HL-60 (cell line): ENCODE measurements around the gene GAREM1.

ENCODE experiments used
- DNase-seq, 2 experiments: peaks; one replicate each; pipeline ENCODE4 v3.0.0-alpha.2; 2010 to 2020; ENCODE audit warnings: low read depth in 1 of 2, low spot score in 1 of 2
- H3K27ac ChIP-seq: fragments of 250-450 bp; sonication (Bioruptor Pico); replicated peaks from 2 replicates; pipeline ENCODE4 v1.5.1; 2020; ENCODE audit warnings: mild to moderate bottlenecking, moderate library complexity
- H3K27me3 ChIP-seq: fragments of 250-450 bp; sonication (Bioruptor Pico); 2 replicates; pipeline ENCODE4 v1.5.1; 2021; ENCODE audit warnings: mild to moderate bottlenecking, moderate library complexity; ENCODE audit not compliant: insufficient read depth, poor library complexity, severe bottlenecking
- H3K4me3 ChIP-seq: replicated peaks from 2 replicates; pipeline ENCODE4 v1.5.1; 2011; ENCODE audit warnings: mild to moderate bottlenecking, control low read depth, low read length; ENCODE audit not compliant: insufficient read depth
- GABPA ChIP-seq: IDR thresholded peaks from 2 replicates; pipeline ENCODE4 v1.6.1; 2012; ENCODE audit warnings: low read depth
- POLR2AphosphoS5 ChIP-seq: IDR thresholded peaks from 2 replicates; pipeline ENCODE4 v1.6.1; 2012; ENCODE audit warnings: low read depth
- REST ChIP-seq: IDR thresholded peaks from 2 replicates; pipeline ENCODE4 v1.6.1; 2012; ENCODE audit warnings: low read depth; ENCODE audit not compliant: insufficient replicate concordance
- SPI1 ChIP-seq: IDR thresholded peaks from 2 replicates; pipeline ENCODE4 v1.6.1; 2012; ENCODE audit warnings: low read depth, mild to moderate bottlenecking, borderline replicate concordance
- TF ChIP-seq, protein P1 (sequence below): IDR thresholded peaks from one replicate; pipeline ENCODE4 v1.5.1; 2011; ENCODE audit warnings: low read length, control low read depth, inconsistent platforms; ENCODE audit not compliant: insufficient read depth

GAREM1 gene

GRCh38 chr18:32360682-32361345, 109.9 kb downstream of the GAREM1 start:
- DNase-seq: no peak
- TF ChIP-seq, protein P1, sequence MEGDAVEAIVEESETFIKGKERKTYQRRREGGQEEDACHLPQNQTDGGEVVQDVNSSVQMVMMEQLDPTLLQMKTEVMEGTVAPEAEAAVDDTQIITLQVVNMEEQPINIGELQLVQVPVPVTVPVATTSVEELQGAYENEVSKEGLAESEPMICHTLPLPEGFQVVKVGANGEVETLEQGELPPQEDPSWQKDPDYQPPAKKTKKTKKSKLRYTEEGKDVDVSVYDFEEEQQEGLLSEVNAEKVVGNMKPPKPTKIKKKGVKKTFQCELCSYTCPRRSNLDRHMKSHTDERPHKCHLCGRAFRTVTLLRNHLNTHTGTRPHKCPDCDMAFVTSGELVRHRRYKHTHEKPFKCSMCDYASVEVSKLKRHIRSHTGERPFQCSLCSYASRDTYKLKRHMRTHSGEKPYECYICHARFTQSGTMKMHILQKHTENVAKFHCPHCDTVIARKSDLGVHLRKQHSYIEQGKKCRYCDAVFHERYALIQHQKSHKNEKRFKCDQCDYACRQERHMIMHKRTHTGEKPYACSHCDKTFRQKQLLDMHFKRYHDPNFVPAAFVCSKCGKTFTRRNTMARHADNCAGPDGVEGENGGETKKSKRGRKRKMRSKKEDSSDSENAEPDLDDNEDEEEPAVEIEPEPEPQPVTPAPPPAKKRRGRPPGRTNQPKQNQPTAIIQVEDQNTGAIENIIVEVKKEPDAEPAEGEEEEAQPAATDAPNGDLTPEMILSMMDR: no peak
- TF ChIP-seq SPI1 (no peak), GABPA (no peak), POLR2AphosphoS5 (no peak), REST (no peak)
- Histone ChIP-seq H3K4me3 (no peak overlapping the region), H3K27me3 (peaks cover 2% of the 10 kb centered on the region), H3K27ac (no peak overlapping the region)

- Histone ChIP-seq H3K27me3 (peaks cover 2% of the 10 kb centered on the region), H3K4me3 (no peak overlapping the region), H3K27ac (no peak overlapping the region)
- TF ChIP-seq GABPA: no peak
- TF ChIP-seq REST: no peak
- TF ChIP-seq POLR2AphosphoS5: no peak
- no peak for TF ChIP-seq SPI1
- TF ChIP-seq, protein P1: no peak
- no peak for DNase-seq
Observed at GRCh38 chr18:32358529-32358928, 112.2 kb downstream of the GAREM1 start.

DNA sequence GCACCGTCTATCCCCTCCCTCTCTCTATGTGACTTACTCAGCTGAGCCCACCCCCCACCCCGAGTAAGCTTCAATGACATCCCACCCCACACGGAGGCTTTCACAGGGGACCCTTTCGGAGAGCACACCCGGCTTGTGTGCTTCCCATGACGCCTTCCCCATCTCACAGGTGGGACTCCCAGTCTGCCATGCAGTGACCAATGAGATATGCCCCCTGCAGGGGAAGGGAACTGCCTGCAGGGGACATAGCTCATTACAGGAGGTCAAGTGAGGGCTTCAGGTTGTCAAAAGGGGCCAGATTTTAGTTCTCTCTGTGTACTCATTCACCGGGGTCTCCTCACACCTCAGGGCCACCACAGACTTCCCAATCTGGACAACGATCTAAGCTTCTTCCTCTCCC, 112.6 kb downstream of the GAREM1 start:
- H3K4me3 ChIP-seq: no peak overlapping the region
- TF ChIP-seq, protein P1: no peak
- TF ChIP-seq POLR2AphosphoS5 (no peak), SPI1 (no peak), GABPA (no peak), REST (no peak)
- no peak overlapping the region for H3K27ac ChIP-seq
- H3K27me3 ChIP-seq: peaks cover 2% of the 10 kb centered on the region
- DNase-seq: no peak
